ENCODE measurements around the gene PARP12.

PARP12 gene

DNA sequence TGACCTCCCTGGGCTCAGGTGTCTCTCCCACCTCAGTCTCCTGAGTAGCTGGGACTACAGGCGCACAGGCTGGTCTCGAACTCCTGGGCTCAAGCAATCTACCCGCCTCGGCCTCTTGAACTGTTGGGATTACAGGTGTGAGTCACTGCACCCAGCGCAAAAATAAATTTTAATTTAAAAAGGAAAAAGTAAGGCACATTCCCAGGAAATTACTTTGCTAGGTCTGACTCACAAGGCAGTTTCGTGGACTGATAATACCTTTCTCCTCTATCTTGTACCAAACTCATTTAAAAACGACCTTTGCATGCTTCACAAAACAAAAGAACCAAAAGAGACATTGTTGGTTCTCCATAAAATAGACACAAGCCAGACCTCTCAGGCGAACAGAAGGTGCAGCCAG, 29.7 kb downstream of the PARP12 start:
- TF ChIP-seq, protein P1, sequence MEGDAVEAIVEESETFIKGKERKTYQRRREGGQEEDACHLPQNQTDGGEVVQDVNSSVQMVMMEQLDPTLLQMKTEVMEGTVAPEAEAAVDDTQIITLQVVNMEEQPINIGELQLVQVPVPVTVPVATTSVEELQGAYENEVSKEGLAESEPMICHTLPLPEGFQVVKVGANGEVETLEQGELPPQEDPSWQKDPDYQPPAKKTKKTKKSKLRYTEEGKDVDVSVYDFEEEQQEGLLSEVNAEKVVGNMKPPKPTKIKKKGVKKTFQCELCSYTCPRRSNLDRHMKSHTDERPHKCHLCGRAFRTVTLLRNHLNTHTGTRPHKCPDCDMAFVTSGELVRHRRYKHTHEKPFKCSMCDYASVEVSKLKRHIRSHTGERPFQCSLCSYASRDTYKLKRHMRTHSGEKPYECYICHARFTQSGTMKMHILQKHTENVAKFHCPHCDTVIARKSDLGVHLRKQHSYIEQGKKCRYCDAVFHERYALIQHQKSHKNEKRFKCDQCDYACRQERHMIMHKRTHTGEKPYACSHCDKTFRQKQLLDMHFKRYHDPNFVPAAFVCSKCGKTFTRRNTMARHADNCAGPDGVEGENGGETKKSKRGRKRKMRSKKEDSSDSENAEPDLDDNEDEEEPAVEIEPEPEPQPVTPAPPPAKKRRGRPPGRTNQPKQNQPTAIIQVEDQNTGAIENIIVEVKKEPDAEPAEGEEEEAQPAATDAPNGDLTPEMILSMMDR (IDR thresholded peaks at IDR 0.05) = no peak

DNA sequence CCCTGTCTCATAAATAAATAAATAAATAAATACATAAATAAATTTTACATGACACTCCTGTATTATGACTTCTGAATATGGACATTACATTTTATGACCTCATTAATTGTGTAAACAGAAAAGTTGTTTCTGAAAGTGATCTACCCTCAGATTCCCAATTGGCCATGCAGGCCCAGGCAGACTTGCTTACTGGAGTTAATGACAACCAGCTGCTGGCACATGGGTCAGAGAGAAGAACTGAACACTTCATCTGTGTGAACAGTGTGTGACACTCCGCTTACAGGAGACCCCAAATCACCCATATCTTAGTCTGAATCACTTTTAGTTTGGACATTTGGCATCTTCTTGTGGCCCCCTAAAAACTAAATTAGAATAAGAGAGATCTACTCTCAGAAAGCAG, 31.4 kb downstream of the PARP12 start:
- TF ChIP-seq, protein P1 (IDR thresholded peaks at IDR 0.05) = no peak

DNA sequence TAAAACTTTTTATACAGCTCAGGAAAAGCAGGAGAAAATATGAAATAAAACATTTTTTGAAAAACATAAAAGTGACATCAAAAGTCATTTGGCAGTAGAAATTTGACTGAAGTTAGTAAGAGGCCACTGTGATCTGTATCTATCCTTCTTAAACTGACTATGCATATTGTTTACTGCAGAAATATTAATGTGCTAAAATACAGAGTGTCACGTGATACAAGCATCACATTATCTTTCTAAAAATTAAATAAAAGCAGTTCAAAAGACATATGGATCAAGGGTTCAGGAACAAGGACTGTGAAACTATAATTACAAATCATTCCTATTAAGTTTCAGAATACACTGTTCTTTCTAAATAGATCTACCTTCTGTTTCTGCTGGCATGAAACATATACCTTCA, 33.7 kb downstream of the PARP12 start:
- TF ChIP-seq, protein P1 (IDR thresholded peaks at IDR 0.05) = no peak

DNA sequence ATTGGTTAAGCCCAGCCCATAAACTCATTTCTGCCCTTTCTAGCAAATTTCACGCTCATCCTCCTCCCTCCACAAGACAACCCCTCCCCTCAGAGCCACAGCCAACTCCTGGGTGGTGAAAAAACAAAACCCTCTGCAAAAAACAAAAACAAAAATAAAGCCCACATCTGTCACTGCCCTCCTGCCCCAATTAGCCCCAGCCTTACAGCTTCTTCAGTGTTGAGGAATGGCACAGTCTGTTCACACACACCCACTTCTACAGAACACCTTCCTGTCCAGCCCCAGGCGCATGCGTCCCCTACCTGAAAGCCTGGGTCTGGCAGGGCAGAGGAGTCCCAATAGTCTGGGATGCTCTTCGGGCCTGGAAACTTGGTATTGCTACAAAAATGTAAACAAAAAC, 34.4 kb downstream of the PARP12 start:
- TF ChIP-seq, protein P1 (IDR thresholded peaks at IDR 0.05) = no peak

DNA sequence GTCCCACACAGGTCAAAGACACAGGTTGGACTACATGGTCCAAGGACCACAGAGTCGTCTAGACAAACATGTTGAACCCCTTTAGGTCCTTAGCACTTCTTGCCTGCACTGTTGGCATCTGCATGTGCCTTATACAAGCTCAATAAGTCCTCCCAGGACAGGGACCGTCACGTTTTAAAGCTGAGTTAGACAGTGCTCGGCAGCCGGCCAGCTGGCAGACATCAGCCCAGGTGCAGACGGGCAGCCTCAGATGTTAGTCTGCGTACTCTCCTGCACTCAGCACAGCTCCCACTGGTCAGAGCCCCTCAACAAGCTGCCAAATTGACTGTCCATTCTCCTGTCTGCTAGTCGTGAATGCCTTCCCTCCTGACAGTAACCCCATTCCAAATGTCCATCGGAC, 34.9 kb downstream of the PARP12 start:
- TF ChIP-seq, protein P1 (IDR thresholded peaks at IDR 0.05) = no peak

DNA sequence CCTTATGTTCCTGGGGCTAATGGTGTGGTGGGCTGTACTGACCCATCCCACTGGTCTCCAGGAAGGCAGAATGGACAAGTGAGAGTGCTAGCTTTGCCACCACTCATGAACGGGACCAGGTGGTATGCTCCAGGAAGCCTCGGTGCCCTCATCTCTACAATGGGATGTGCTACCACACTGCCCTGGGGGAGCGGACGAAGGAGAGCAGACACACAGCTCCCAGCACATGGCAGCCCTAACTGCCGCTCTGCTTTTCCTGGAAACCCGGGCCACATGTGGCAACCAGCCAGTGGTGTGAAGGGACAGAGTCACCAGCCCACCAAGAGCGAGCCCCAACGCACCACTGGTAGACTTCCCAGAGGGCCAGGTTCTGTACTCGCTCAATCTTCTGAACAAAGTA, 35.8 kb downstream of the PARP12 start:
- TF ChIP-seq, protein P1 (IDR thresholded peaks at IDR 0.05) = no peak

DNA sequence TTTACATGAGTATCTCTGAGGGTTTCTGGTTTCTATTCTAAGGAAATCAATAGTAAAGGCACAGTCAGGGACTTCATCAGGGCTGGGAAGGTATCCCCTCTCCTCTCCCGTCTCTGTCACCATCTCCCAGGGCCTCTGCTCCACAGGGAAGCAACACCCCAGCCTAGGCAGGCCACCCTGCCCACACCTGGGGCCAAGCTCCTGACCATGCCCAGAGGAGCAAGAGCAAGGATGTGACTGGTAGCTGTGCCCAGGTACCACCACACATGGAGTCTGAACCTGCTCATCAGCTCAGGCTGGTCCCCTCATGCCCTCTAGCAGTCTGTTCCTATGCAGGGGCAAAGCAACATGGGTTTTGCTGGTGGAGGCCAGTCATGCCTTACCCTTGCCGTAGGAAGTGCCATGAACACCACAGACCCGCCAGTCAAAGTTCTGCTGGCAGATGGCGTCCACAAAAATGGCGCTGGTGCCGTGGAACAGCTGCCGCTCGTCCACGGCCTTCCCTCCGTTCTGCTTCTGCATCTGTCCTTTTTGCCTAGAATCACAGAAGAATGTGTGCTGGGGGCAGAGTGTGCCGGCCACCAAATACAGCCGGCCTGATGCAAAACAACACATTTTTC, 36.8 kb downstream of the PARP12 start:
- TF ChIP-seq, protein P1 (IDR thresholded peaks at IDR 0.05) = no peak

DNA sequence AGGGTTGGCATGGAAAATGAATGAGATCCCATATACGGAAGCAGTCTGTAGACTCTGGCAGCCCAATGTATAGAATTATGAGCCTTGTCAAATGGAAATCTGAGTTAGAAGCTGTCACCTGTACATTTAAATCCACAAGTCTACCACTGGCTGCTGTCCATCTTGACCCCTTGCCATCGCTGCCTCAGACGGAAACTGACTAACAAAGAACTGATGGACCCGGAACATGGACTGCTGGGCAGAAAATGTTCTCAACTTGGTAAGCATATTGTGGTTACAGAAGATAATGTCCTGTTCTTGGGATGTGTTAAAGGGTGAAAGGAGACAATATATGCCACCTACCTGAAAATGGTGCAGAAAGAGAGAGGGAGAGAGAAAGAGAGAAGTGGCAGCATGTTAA, 37.5 kb downstream of the PARP12 start:
- TF ChIP-seq, protein P1 (IDR thresholded peaks at IDR 0.05) = no peak

Data from LNCAP (cell line).